ENCODE measurements around the gene PABPN1L.

DNA sequence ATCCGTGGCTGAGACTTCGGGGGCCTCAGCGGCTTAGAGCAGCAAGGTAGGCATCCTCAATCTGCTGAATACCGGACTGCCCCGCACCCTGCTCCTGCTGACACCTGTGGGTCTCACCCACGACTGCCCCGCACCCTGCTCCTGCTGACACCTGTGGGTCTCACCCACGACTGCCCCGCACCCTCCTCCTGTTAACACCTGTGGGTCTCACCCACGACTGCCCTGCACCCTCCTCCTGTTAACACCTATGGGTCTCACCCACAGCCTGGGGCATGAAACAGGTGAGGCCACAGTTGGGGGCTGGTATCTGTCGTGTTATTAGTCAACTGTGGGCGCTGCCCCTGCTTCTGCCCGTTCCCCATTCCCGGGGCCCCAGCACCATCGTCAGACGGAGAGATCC, 36.3 kb upstream of the PABPN1L start:
- no peak for TF ChIP-seq POLR2A (IDR thresholded peaks at IDR 0.05)
- TF ChIP-seq, protein P1, sequence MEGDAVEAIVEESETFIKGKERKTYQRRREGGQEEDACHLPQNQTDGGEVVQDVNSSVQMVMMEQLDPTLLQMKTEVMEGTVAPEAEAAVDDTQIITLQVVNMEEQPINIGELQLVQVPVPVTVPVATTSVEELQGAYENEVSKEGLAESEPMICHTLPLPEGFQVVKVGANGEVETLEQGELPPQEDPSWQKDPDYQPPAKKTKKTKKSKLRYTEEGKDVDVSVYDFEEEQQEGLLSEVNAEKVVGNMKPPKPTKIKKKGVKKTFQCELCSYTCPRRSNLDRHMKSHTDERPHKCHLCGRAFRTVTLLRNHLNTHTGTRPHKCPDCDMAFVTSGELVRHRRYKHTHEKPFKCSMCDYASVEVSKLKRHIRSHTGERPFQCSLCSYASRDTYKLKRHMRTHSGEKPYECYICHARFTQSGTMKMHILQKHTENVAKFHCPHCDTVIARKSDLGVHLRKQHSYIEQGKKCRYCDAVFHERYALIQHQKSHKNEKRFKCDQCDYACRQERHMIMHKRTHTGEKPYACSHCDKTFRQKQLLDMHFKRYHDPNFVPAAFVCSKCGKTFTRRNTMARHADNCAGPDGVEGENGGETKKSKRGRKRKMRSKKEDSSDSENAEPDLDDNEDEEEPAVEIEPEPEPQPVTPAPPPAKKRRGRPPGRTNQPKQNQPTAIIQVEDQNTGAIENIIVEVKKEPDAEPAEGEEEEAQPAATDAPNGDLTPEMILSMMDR (IDR thresholded peaks at IDR 0.05), result no peak

All from testis (tissue), 2 donors.